Fibroblast of lung (primary cell): ENCODE measurements around the gene ARHGEF26. TPM values are rescaled to one million over a fixed set of nuclear protein-coding genes. Genes with fewer than 3 reads are reported as not detected.

ENCODE experiments used
- DNase-seq, 2 donors: peaks; one replicate each; pipeline versions ENCODE4 v3.0.0 to v3.0.0-alpha.2; 2010; ENCODE audit warnings: low read depth in 2 of 2
- H2AFZ ChIP-seq: 2 replicates; pipeline ENCODE4 v1.5.1; 2012; ENCODE audit warnings: low read length, control low read depth, inconsistent platforms
- H3K27ac ChIP-seq: 2 replicates; pipeline ENCODE4 v1.5.1; 2011; ENCODE audit warnings: low read length, control low read depth; ENCODE audit not compliant: insufficient read depth
- H3K27me3 ChIP-seq: 2 replicates; pipeline ENCODE4 v1.5.1; 2011; ENCODE audit warnings: mild to moderate bottlenecking, low read length; ENCODE audit not compliant: control insufficient read depth, insufficient read depth
- H3K36me3 ChIP-seq: 2 replicates; pipeline ENCODE4 v1.5.1; 2011; ENCODE audit warnings: low read length; ENCODE audit not compliant: control insufficient read depth, insufficient read depth
- H3K4me1 ChIP-seq: 2 replicates; pipeline ENCODE4 v1.5.1; 2011; ENCODE audit warnings: low read length; ENCODE audit not compliant: control insufficient read depth, insufficient read depth; ENCODE audit errors: extremely low read depth
- H3K4me2 ChIP-seq: 2 replicates; pipeline ENCODE4 v1.5.1; 2011; ENCODE audit warnings: low read length, control low read depth; ENCODE audit not compliant: insufficient read depth; ENCODE audit errors: extremely low read depth
- H3K4me3 ChIP-seq, 4 experiments: fragments of 200-600 bp in 1 of 4; sonication (generic) in 1 of 4; replicated peaks in 1 of 4; 2 replicates each; pipeline ENCODE4 v1.5.1; 2011 to 2016; ENCODE audit warnings: low read length in 4 of 4, low read depth in 3 of 4, mild to moderate bottlenecking in 3 of 4, control low read depth in 2 of 4, inconsistent platforms in 1 of 4, mixed read lengths in 1 of 4; ENCODE audit not compliant: insufficient read depth in 1 of 4; ENCODE audit errors: control extremely low read depth in 1 of 4
- H3K79me2 ChIP-seq: 2 replicates; pipeline ENCODE4 v1.5.1; 2012; ENCODE audit warnings: mild to moderate bottlenecking, low read length, inconsistent platforms; ENCODE audit not compliant: control insufficient read depth, insufficient read depth
- H3K9ac ChIP-seq: 2 replicates; pipeline ENCODE4 v1.5.1; 2011; ENCODE audit warnings: mild to moderate bottlenecking, low read length, control low read depth; ENCODE audit not compliant: insufficient read depth
- H3K9me3 ChIP-seq: 2 replicates; pipeline ENCODE4 v1.5.1; 2012; ENCODE audit warnings: low read depth, low read length; ENCODE audit not compliant: control insufficient read depth, insufficient read depth
- H4K20me1 ChIP-seq: 2 replicates; pipeline ENCODE4 v1.5.1; 2011; ENCODE audit warnings: low read length; ENCODE audit not compliant: control insufficient read depth, insufficient read depth; ENCODE audit errors: extremely low read depth
- EZH2 ChIP-seq: IDR thresholded peaks from 2 replicates; pipeline ENCODE4 v1.5.1; 2012; ENCODE audit warnings: low read length, control low read depth, mild to moderate bottlenecking; ENCODE audit errors: missing control alignments
- polyA plus RNA-seq, 2 donors: library from polyadenylated mRNA; depleted of rRNA in 1 of 2; stranded (reverse) in 1 of 2; unstranded in 1 of 2; fragments of >200 nt; gene quantifications; 2 replicates each; pipeline ENCODE4 v1.2.1, GENCODE V29; 2011 to 2012; ENCODE audit warnings: missing spikeins in 1 of 2
- total RNA-seq: library from RNA; depleted of rRNA; stranded (reverse); fragments of >200 nt; gene quantifications from 2 replicates; pipeline ENCODE4 v1.2.1, GENCODE V29; 2014
- TF ChIP-seq, protein P1 (sequence below), 2 donors: IDR thresholded peaks in 1 of 2; conservative IDR thresholded peaks in 1 of 2; 1 replicate in 1 of 2; 2 replicates in 1 of 2; pipeline ENCODE4 v1.5.1; 2011 to 2012; ENCODE audit warnings: low read length in 2 of 2, control low read depth in 1 of 2, inconsistent platforms in 1 of 2, low read depth in 1 of 2, mild to moderate bottlenecking in 1 of 2

The ARHGEF26 gene
- total and polyA plus RNA-seq, 2 donors (not counting 1 experiment from before 2014, with no cell fraction given): 0.72 to 2.1 TPM

DNA sequence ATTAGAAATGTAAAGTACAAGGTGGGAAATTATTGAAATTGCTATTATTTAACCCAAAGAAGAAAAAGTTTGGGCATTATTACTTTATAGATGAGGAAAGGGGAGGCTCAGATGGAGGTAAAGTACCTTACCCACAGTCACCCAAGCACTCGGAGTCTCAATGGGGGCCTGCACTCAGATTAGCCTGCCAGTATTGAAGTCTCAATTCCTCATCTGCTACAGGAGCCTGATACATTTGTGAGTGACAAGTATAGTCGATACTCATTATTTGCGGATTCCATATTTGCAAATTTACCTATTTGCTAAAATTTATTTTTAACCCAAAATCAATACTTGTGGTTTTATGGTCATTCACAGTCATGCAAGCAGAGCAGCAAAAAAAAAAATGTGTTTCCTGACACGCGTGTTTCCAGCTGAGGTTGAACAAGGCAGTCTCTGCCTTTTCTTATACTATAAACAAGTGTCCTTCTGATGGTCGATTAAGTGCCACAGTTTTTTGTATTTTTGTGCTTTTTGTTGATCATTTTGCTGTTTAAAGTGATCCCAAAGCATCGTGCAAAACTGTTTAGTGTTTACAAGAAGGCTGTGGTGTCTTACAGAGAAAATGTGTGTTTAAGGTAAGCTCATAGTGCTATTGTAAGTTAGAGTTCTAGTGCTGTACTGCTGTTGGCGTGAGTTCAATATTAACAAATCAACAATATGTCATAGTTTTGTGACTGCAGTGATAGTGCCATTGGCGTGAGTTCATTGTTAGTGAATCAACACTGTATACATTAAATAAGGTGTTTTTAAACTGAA, 48.0 kb downstream of the ARHGEF26 start:
- H3K4me2 ChIP-seq: no peak overlapping the region
- no peaks in the 10 kb centered on the region for H3K36me3 ChIP-seq
- no peaks in the 10 kb centered on the region for H4K20me1 ChIP-seq
- DNase-seq: no peak
- no peaks in the 10 kb centered on the region for H3K4me1 ChIP-seq
- H3K4me3 ChIP-seq: no peak overlapping the region
- no peaks in the 10 kb centered on the region for H3K9me3 ChIP-seq
- no peaks in the 10 kb centered on the region for H3K27me3 ChIP-seq
- no peak overlapping the region for H2AFZ ChIP-seq
- no peak overlapping the region for H3K27ac ChIP-seq
- H3K79me2 ChIP-seq: no peaks in the 10 kb centered on the region
- H3K9ac ChIP-seq: no peak overlapping the region
- TF ChIP-seq EZH2: no peak
- TF ChIP-seq, protein P1, sequence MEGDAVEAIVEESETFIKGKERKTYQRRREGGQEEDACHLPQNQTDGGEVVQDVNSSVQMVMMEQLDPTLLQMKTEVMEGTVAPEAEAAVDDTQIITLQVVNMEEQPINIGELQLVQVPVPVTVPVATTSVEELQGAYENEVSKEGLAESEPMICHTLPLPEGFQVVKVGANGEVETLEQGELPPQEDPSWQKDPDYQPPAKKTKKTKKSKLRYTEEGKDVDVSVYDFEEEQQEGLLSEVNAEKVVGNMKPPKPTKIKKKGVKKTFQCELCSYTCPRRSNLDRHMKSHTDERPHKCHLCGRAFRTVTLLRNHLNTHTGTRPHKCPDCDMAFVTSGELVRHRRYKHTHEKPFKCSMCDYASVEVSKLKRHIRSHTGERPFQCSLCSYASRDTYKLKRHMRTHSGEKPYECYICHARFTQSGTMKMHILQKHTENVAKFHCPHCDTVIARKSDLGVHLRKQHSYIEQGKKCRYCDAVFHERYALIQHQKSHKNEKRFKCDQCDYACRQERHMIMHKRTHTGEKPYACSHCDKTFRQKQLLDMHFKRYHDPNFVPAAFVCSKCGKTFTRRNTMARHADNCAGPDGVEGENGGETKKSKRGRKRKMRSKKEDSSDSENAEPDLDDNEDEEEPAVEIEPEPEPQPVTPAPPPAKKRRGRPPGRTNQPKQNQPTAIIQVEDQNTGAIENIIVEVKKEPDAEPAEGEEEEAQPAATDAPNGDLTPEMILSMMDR (conservative IDR thresholded peaks at IDR 0.05 in 1 of 2, IDR thresholded peaks at IDR 0.05 in 1 of 2; ENCODE audit: low read depth in 1 of 2, low read length in 2 of 2): no peak

- Histone ChIP-seq H3K27me3 (no peaks in the 10 kb centered on the region), H3K27ac (no peak overlapping the region), H3K79me2 (no peaks in the 10 kb centered on the region), H3K4me1 (no peaks in the 10 kb centered on the region), H3K4me3 (no peak overlapping the region), H2AFZ (no peak overlapping the region), H3K9ac (no peak overlapping the region), H4K20me1 (no peaks in the 10 kb centered on the region), H3K4me2 (no peak overlapping the region), H3K9me3 (no peaks in the 10 kb centered on the region), H3K36me3 (no peaks in the 10 kb centered on the region)
- DNase-seq: no peak
- TF ChIP-seq, protein P1 (conservative IDR thresholded peaks at IDR 0.05 in 1 of 2, IDR thresholded peaks at IDR 0.05 in 1 of 2; ENCODE audit: low read depth in 1 of 2, low read length in 2 of 2): no peak
- TF ChIP-seq EZH2: no peak
Observed at GRCh38 chr3:154169796-154170110, 48.6 kb downstream of the ARHGEF26 start.

DNA sequence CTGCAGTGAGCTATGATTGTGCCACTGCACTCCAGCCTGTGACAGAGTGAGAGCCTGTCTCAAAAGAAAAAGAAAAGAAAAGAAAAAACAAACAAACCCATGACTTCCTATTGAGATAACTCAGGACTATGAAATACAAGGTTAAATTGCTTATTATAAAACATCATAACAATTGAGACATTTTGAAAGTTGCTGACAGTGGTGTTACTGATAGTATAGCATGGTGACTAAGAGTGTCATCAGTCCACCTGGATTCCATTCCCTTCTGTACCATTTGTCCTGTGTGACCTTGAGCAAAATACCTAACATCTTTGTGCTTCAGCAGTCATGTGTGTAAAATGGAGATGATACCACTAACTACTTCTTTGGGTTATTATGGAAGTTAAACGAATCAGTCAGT, 49.1 kb downstream of the ARHGEF26 start:
- Histone ChIP-seq H3K4me1 (no peaks in the 10 kb centered on the region), H3K9me3 (no peaks in the 10 kb centered on the region), H3K4me3 (no peak overlapping the region), H2AFZ (no peak overlapping the region), H3K36me3 (no peaks in the 10 kb centered on the region), H3K9ac (no peak overlapping the region), H3K27me3 (no peaks in the 10 kb centered on the region), H3K27ac (no peak overlapping the region), H3K79me2 (no peaks in the 10 kb centered on the region), H4K20me1 (no peaks in the 10 kb centered on the region), H3K4me2 (no peak overlapping the region)
- DNase-seq: no peak
- TF ChIP-seq EZH2: no peak
- TF ChIP-seq, protein P1 (conservative IDR thresholded peaks at IDR 0.05 in 1 of 2, IDR thresholded peaks at IDR 0.05 in 1 of 2; ENCODE audit: low read depth in 1 of 2, low read length in 2 of 2): no peak
